IPS DF 6.9 (cell line): ENCODE results near the gene DTX1.

ENCODE experiments used
- DNase-seq: peaks from one replicate; pipeline ENCODE4 v3.0.0-alpha.2; 2013; ENCODE audit warnings: low read depth, low spot score
- H3K27ac ChIP-seq: one replicate; pipeline ENCODE4 v1.5.1; 2013; ENCODE audit warnings: low read length, control low read depth
- H3K27me3 ChIP-seq: 2 replicates; pipeline ENCODE4 v1.6.1; 2013; ENCODE audit warnings: mild to moderate bottlenecking, low read length; ENCODE audit not compliant: control insufficient read depth, insufficient read depth
- H3K36me3 ChIP-seq: 2 replicates; pipeline ENCODE4 v1.6.1; 2013; ENCODE audit warnings: low read length; ENCODE audit not compliant: control insufficient read depth, insufficient read depth
- H3K4me1 ChIP-seq: 2 replicates; pipeline ENCODE4 v1.6.1; 2013; ENCODE audit warnings: low read length; ENCODE audit not compliant: control insufficient read depth, insufficient read depth
- H3K4me3 ChIP-seq: 2 replicates; pipeline ENCODE4 v1.5.1; 2013; ENCODE audit warnings: mild to moderate bottlenecking, low read length
- H3K9me3 ChIP-seq: 2 replicates; pipeline ENCODE4 v1.6.1; 2013; ENCODE audit warnings: low read length, inconsistent platforms; ENCODE audit not compliant: control insufficient read depth, insufficient read depth
- WGBS: extraction: QIAGEN DNeasy Blood & Tissue Kit; methylation state at CpG from one replicate; pipeline ENCODE4 v1.1.7; 2013; ENCODE audit warnings: mixed read lengths, missing lambda C conversion rate; ENCODE audit not compliant: insufficient read length, insufficient coverage; 5-methylcytosine and 5-hydroxymethylcytosine counted together

DTX1 gene

GRCh38 chr12:113063396-113064350, 7.1 kb downstream of the DTX1 start:
- Histone ChIP-seq H3K4me3 (no peak overlapping the region), H3K27me3 (no peaks in the 10 kb centered on the region), H3K36me3 (no peaks in the 10 kb centered on the region), H3K27ac (no peak overlapping the region), H3K9me3 (no peaks in the 10 kb centered on the region), H3K4me1 (peaks cover 2% of the 10 kb centered on the region; the same call in 1 of the 2 replicates)
- WGBS = no CpG with 5 or more reads among the region's 9 CpGs
- DNase-seq = no peak

GRCh38 chr12:113064395-113065125, 8.0 kb downstream of the DTX1 start:
- Histone ChIP-seq H3K4me1 (peaks cover 2% of the 10 kb centered on the region; the same call in 1 of the 2 replicates), H3K4me3 (no peak overlapping the region), H3K9me3 (no peaks in the 10 kb centered on the region), H3K27me3 (no peaks in the 10 kb centered on the region), H3K36me3 (no peaks in the 10 kb centered on the region), H3K27ac (no peak overlapping the region)
- no peak for DNase-seq
- no CpG with 5 or more reads among the region's 5 CpGs for WGBS

DNA sequence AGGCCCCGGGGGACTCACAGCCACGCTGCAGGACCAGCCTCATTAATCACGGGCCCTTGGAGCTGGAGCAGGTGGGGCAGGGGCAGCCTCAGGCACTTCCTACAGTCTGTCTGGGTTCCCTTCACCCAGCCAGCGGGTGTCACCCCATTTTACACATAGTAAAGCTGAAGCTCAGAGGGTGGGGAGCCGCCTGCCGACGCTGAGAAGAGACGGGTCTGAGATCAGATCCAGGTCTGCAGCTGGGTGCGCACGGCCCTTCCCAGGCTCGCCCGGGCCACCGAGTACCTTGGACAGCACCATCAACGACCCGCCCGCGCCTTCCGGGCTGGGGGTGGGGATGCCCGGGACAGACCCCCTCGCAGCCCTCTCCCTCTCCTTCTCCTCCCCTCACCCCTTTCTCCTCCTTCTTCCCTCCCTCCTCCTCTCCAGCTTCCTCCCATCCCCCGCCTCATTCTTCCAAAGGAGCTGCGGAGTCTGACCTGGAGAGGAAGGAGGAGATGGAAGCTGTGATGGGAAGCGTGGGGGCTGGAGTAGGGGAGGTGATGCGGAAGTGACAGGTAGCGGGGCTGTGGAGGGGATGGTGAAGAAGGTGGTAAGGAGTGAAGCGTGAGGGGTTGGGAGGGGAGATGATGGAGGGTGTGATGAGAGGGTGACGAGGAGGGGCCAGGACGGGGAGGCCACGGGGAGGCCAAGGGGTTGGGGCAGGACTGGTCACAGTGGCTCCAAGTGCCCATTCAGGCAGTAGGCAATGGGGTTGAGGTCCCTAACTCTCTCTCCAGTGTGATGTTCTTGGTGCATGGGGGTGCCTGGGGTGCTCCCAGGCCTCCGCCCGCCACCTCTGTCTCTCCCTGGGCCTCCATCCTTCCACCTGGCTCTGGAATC, 8.8 kb downstream of the DTX1 start:
- DNase-seq = no peak
- H3K4me1 ChIP-seq = peaks cover 2% of the 10 kb centered on the region; the same call in 1 of the 2 replicates
- no peak overlapping the region for H3K4me3 ChIP-seq
- WGBS = 100% methylated on average over 1 of the region's 31 CpGs
- no peaks in the 10 kb centered on the region for H3K9me3 ChIP-seq
- H3K27ac ChIP-seq = no peak overlapping the region
- H3K36me3 ChIP-seq = no peaks in the 10 kb centered on the region
- H3K27me3 ChIP-seq = no peaks in the 10 kb centered on the region

DNA sequence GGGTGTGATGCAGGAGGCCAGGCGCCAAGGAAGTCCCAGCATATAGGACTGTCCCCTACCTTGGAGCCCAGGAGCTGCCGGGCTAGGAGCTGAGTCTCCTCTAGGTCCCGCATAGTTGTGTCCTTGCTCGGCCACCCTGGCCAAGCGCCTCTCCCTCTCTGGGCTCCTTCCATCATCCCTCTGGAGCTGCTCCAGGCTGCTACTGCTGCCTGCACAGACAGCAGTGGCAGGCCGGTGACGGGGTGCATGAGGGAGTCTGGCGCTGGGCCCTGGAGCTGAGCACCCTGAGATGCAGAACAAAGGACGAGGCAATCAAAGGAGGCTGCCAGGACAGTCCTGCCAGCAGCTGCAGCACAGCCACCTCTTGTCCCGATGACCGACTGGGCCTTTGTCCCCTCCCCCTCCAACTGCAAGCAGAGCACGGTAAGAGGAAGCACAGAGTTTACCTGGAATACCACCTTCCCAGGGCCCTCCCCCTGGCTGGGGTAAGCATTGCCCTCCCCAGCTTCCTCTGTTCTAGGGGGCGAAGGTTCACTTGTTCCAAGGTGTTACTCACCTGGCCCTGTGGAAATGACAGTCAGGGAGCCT, 10.4 kb downstream of the DTX1 start:
- no peaks in the 10 kb centered on the region for H3K9me3 ChIP-seq
- H3K27ac ChIP-seq = no peak overlapping the region
- no peaks in the 10 kb centered on the region for H3K27me3 ChIP-seq
- no peak for DNase-seq
- WGBS = no CpG with 5 or more reads among the region's 13 CpGs
- no peak overlapping the region for H3K4me3 ChIP-seq
- no peaks in the 10 kb centered on the region for H3K36me3 ChIP-seq
- peaks cover 4% of the 10 kb centered on the region; the same call in 1 of the 2 replicates for H3K4me1 ChIP-seq

GRCh38 chr12:113067987-113068935, 11.7 kb downstream of the DTX1 start:
- H3K27me3 ChIP-seq = no peaks in the 10 kb centered on the region
- H3K27ac ChIP-seq = no peak overlapping the region
- no peaks in the 10 kb centered on the region for H3K36me3 ChIP-seq
- H3K9me3 ChIP-seq = no peaks in the 10 kb centered on the region
- H3K4me3 ChIP-seq = no peak overlapping the region
- no CpG with 5 or more reads among the region's 10 CpGs for whole genome bisulfite sequencing
- no peak for DNase-seq
- H3K4me1 ChIP-seq = peaks cover 2% of the 10 kb centered on the region; the same call in 1 of the 2 replicates

GRCh38 chr12:113069149-113069548, 12.6 kb downstream of the DTX1 start:
- no CpG with 5 or more reads among the region's 5 CpGs for WGBS
- peaks cover 2% of the 10 kb centered on the region; the same call in 1 of the 2 replicates for H3K4me1 ChIP-seq
- no peak overlapping the region for H3K4me3 ChIP-seq
- no peaks in the 10 kb centered on the region for H3K36me3 ChIP-seq
- no peaks in the 10 kb centered on the region for H3K27me3 ChIP-seq
- no peak for DNase-seq
- H3K9me3 ChIP-seq = no peaks in the 10 kb centered on the region
- no peak overlapping the region for H3K27ac ChIP-seq

DNA sequence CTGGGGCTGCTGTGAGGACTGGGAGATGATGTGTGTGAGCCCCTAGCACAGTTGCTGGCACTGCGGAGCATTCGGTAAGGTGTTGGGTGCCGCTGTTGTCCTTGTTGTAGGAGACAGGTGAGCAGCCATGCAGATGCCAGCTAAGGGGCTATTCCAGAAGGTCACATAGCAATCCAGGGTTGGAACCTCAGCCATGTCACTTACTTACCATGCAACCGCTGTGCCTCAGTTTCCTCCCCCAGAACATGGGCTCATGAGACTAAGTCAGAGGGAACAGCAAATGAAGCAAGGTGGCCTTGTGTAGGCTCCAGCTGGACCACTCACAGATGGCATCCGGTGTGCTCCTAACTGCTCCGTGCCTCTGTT, 13.2 kb downstream of the DTX1 start:
- no peak overlapping the region for H3K27ac ChIP-seq

GRCh38 chr12:113070117-113070906, 13.8 kb downstream of the DTX1 start:
- DNase-seq = no peak
- Histone ChIP-seq H3K4me3 (no peak overlapping the region), H3K36me3 (no peaks in the 10 kb centered on the region), H3K4me1 (peaks cover 2% of the 10 kb centered on the region; the same call in 1 of the 2 replicates), H3K27ac (no peak overlapping the region), H3K27me3 (no peaks in the 10 kb centered on the region), H3K9me3 (no peaks in the 10 kb centered on the region)
- no CpG with 5 or more reads among the region's 15 CpGs for WGBS

More for the DNA sequence above, 13.2 kb downstream of the DTX1 start:
- Histone ChIP-seq H3K4me3 (no peak overlapping the region), H3K9me3 (no peaks in the 10 kb centered on the region), H3K4me1 (peaks cover 2% of the 10 kb centered on the region; the same call in 1 of the 2 replicates), H3K36me3 (no peaks in the 10 kb centered on the region), H3K27me3 (no peaks in the 10 kb centered on the region)
- no CpG with 5 or more reads among the region's 6 CpGs for WGBS
- DNase-seq = no peak
